Measurements from ENCODE around the gene L1CAM.

L1CAM gene

GRCh38 chrX:153928846-153929245 lies 42.9 kb upstream of the L1CAM start:
- Histone ChIP-seq H3K36me3 (ENCODE audit: control insufficient read depth, insufficient read depth, low read length, severe bottlenecking) (peaks cover 31% of the 10 kb centered on the region), H3K4me3 (ENCODE audit: low read length) (peak overlapping the region; percentile 66), H3K4me1 (ENCODE audit: control insufficient read depth, insufficient read depth, low read length) (peaks cover 33% of the 10 kb centered on the region), H3K9me3 (ENCODE audit: control insufficient read depth, low read length) (no peaks in the 10 kb centered on the region), H3K9ac (ENCODE audit: low read length) (no peak overlapping the region), H3K27me3 (replicated peaks; ENCODE audit: control insufficient read depth, insufficient read depth, low read length) (no peaks in the 10 kb centered on the region)
- DNase-seq (ENCODE audit: low read depth), result no peak

GRCh38 chrX:153927922-153928760 lies 42.2 kb upstream of the L1CAM start:
- Histone ChIP-seq H3K4me1 (ENCODE audit: control insufficient read depth, insufficient read depth, low read length) (peaks cover 35% of the 10 kb centered on the region), H3K4me3 (ENCODE audit: low read length) (peak overlapping the region; percentile 83), H3K9me3 (ENCODE audit: control insufficient read depth, low read length) (no peaks in the 10 kb centered on the region), H3K36me3 (ENCODE audit: control insufficient read depth, insufficient read depth, low read length, severe bottlenecking) (peaks cover 31% of the 10 kb centered on the region), H3K27me3 (replicated peaks; ENCODE audit: control insufficient read depth, insufficient read depth, low read length) (peaks cover 3% of the 10 kb centered on the region), H3K9ac (ENCODE audit: low read length) (peak overlapping the region; percentile 91)
- peak; percentile 97 for DNase-seq (ENCODE audit: low read depth)

DNA sequence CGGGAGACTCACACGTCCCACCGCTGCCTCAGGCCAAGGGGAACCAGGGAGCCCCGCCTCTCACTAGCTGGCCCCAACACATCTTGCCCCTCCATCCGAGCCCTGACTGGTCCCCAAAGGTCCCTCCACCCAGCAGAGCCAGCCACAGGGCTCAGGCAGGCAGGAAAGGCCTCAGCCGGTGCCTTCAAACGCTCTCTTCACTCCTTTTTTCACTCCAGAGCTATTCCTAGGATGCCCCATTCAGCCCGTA lies 41.6 kb upstream of the L1CAM start:
- H3K9me3 ChIP-seq (ENCODE audit: control insufficient read depth, low read length), result no peaks in the 10 kb centered on the region
- DNase-seq (ENCODE audit: low read depth), result peak; percentile 28
- peak overlapping the region; percentile 83 for H3K4me3 ChIP-seq (ENCODE audit: low read length)
- H3K27me3 ChIP-seq (replicated peaks; ENCODE audit: control insufficient read depth, insufficient read depth, low read length), result peaks cover 5% of the 10 kb centered on the region
- peaks cover 35% of the 10 kb centered on the region for H3K4me1 ChIP-seq (ENCODE audit: control insufficient read depth, insufficient read depth, low read length)
- H3K9ac ChIP-seq (ENCODE audit: low read length), result peak overlapping the region; percentile 91
- H3K36me3 ChIP-seq (ENCODE audit: control insufficient read depth, insufficient read depth, low read length, severe bottlenecking), result peaks cover 31% of the 10 kb centered on the region

GRCh38 chrX:153926858-153927671 lies 41.1 kb upstream of the L1CAM start:
- H3K9me3 ChIP-seq (ENCODE audit: control insufficient read depth, low read length), result no peaks in the 10 kb centered on the region
- H3K4me3 ChIP-seq (ENCODE audit: low read length), result peak overlapping the region; percentile 83
- H3K4me1 ChIP-seq (ENCODE audit: control insufficient read depth, insufficient read depth, low read length), result peaks cover 35% of the 10 kb centered on the region
- peak overlapping the region; percentile 91 for H3K9ac ChIP-seq (ENCODE audit: low read length)
- H3K27me3 ChIP-seq (replicated peaks; ENCODE audit: control insufficient read depth, insufficient read depth, low read length), result peaks cover 6% of the 10 kb centered on the region
- peaks cover 27% of the 10 kb centered on the region for H3K36me3 ChIP-seq (ENCODE audit: control insufficient read depth, insufficient read depth, low read length, severe bottlenecking)
- no peak for DNase-seq (ENCODE audit: low read depth)

GRCh38 chrX:153926552-153926857 lies 40.5 kb upstream of the L1CAM start:
- H3K4me3 ChIP-seq (ENCODE audit: low read length), result peak overlapping the region; percentile 83
- DNase-seq (ENCODE audit: low read depth), result no peak
- no peaks in the 10 kb centered on the region for H3K9me3 ChIP-seq (ENCODE audit: control insufficient read depth, low read length)
- H3K27me3 ChIP-seq (replicated peaks; ENCODE audit: control insufficient read depth, insufficient read depth, low read length), result peaks cover 9% of the 10 kb centered on the region
- H3K4me1 ChIP-seq (ENCODE audit: control insufficient read depth, insufficient read depth, low read length), result peaks cover 31% of the 10 kb centered on the region
- peaks cover 22% of the 10 kb centered on the region for H3K36me3 ChIP-seq (ENCODE audit: control insufficient read depth, insufficient read depth, low read length, severe bottlenecking)
- H3K9ac ChIP-seq (ENCODE audit: low read length), result no peak overlapping the region

- Histone ChIP-seq H3K4me1 (ENCODE audit: control insufficient read depth, insufficient read depth, low read length) (peaks cover 28% of the 10 kb centered on the region), H3K27me3 (replicated peaks; ENCODE audit: control insufficient read depth, insufficient read depth, low read length) (peaks cover 14% of the 10 kb centered on the region), H3K36me3 (ENCODE audit: control insufficient read depth, insufficient read depth, low read length, severe bottlenecking) (peaks cover 17% of the 10 kb centered on the region), H3K4me3 (ENCODE audit: low read length) (peak within 1 kb of the TSS; percentile 83), H3K9ac (ENCODE audit: low read length) (peak within 1 kb of the TSS; percentile 91), H3K9me3 (ENCODE audit: control insufficient read depth, low read length) (no peaks in the 10 kb centered on the region)
- no peak for DNase-seq (ENCODE audit: low read depth)
These were observed 40.0 kb upstream of the L1CAM start, which contains the start of gene ARHGAP4 for GRCh38 chrX:153925739-153926551. ARHGAP4 (minus strand) TSS chrX:153926264; CDS start chrX:153926202, 62 bp downstream.

DNA sequence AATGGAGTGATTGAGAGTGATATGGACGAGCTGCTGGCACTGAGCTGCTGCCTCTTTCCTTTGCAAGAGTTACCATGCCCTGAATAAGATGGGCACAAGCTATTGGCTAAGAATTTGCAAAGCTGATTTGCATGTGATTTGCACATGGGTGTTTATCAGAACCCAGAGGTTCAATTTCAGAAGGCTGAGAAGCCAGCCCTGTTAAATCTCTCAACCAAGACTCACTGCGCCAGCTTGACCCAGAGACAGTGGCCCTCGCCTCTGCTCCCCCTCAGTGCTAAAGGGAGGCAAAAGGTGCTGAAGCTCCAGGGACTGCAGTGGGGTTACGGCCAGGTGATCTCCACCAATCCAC lies 39.4 kb upstream of the L1CAM start:
- Histone ChIP-seq H3K4me3 (ENCODE audit: low read length) (no peak overlapping the region), H3K9me3 (ENCODE audit: control insufficient read depth, low read length) (no peaks in the 10 kb centered on the region), H3K4me1 (ENCODE audit: control insufficient read depth, insufficient read depth, low read length) (peaks cover 28% of the 10 kb centered on the region), H3K27me3 (replicated peaks; ENCODE audit: control insufficient read depth, insufficient read depth, low read length) (peaks cover 16% of the 10 kb centered on the region), H3K36me3 (ENCODE audit: control insufficient read depth, insufficient read depth, low read length, severe bottlenecking) (peaks cover 11% of the 10 kb centered on the region), H3K9ac (ENCODE audit: low read length) (no peak overlapping the region)
- DNase-seq (ENCODE audit: low read depth), result no peak

DNA sequence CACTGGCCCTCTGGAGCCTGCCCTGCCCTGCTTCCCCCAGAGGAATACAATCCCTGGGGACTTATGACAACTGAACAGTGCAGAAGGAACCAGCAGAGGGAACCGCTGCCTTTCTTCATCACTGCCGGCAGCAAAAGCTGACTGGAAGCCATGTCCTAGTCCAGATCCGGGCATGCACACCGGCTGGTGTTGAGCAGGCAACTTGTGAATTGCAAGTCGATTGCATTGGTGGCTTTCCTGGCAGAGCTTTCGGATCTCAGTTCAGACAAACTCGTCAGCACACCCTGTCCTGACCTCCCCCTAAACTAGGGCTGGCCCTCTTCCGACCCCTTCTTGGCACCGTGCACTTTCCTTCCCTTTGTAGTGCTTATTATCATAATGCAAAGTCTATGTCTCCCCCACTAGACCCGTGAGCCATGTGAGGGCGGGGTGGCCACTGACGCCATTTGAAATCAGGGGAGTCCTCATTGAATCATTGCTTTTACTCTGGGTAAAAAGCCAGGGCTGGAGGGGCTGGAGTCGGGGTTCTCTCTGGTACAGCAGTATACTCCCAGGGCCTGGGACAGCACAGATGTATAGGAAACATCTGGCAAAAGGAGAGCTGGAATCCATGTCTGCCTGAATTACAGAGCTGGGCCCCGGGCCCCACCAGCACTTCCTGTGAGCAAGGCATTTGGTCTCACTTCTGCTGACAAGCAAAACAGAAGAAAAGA lies 38.3 kb upstream of the L1CAM start:
- Histone ChIP-seq H3K9me3 (ENCODE audit: control insufficient read depth, low read length) (no peaks in the 10 kb centered on the region), H3K4me1 (ENCODE audit: control insufficient read depth, insufficient read depth, low read length) (peaks cover 27% of the 10 kb centered on the region), H3K9ac (ENCODE audit: low read length) (no peak overlapping the region), H3K4me3 (ENCODE audit: low read length) (no peak overlapping the region), H3K27me3 (replicated peaks; ENCODE audit: control insufficient read depth, insufficient read depth, low read length) (peaks cover 25% of the 10 kb centered on the region), H3K36me3 (ENCODE audit: control insufficient read depth, insufficient read depth, low read length, severe bottlenecking) (peaks cover under 1% of the 10 kb centered on the region)
- no peak for DNase-seq (ENCODE audit: low read depth)

GRCh38 chrX:153922932-153923857 lies 37.2 kb upstream of the L1CAM start:
- peak; percentile 66 for DNase-seq (ENCODE audit: low read depth)
- Histone ChIP-seq H3K4me1 (ENCODE audit: control insufficient read depth, insufficient read depth, low read length) (peaks cover 24% of the 10 kb centered on the region), H3K4me3 (ENCODE audit: low read length) (no peak overlapping the region), H3K9ac (ENCODE audit: low read length) (no peak overlapping the region), H3K9me3 (ENCODE audit: control insufficient read depth, low read length) (no peaks in the 10 kb centered on the region), H3K36me3 (ENCODE audit: control insufficient read depth, insufficient read depth, low read length, severe bottlenecking) (no peaks in the 10 kb centered on the region), H3K27me3 (replicated peaks; ENCODE audit: control insufficient read depth, insufficient read depth, low read length) (peaks cover 35% of the 10 kb centered on the region)

Data from adipocyte (in vitro differentiated cells).